22Rv1 (cell line): ENCODE results near the gene TBX3.

ENCODE experiments used
- H3K27ac ChIP-seq: fragments of 450-650 bp; 2 replicates; pipeline ENCODE4 v1.5.1; 2017
- ZFX ChIP-seq: fragments of 450-650 bp; IDR thresholded peaks from 2 replicates; pipeline ENCODE4 v1.6.1; 2017; ENCODE audit warnings: antibody characterized with exemption, borderline replicate concordance
- TF ChIP-seq, protein P1 (sequence below): fragments of 450-650 bp; IDR thresholded peaks from 2 replicates; pipeline ENCODE4 v1.5.1; 2017; ENCODE audit warnings: mild to moderate bottlenecking

The TBX3 gene

DNA sequence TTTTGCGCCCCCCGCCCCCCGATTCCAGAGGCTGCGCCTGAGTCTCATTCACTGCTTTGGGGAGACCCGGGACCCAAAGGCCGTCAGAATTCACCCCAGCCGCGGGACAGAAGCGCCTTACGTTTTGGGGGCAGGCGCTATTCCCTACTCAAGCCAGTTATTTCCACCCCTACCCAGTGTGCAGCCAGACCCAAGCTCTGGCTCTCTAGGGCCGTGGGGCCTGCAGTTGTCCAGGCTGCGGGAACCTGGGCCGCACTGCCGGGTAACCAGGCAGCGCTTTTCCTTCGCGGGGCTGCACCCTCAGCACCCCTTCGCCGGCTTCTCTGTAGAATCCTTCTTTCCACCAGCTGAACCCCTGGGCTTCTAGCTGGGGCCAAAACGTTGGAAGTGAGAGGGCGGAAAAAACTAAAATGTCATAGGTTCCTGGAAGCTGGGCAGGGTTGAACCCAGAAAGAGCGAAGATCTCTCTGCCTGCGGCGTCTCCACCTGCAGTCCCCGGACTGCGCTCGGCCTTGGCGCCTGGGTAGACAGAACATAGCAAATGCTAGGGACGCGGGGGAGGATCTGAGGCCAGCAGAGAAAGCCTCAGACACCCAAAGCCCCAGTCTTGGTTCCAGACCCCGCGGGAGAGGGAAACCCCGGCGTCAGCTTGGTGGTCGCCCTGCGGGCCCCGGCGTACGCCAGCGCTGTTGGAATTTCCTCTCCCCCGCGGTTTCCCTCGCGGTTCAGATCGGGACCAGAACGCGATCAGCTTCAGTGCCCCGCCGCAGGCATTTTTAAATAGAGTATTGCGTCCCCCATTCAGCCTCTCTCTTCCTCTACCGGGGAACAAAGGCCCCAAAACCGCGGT is 18.3 kb downstream of the TBX3 start:
- TF ChIP-seq ZFX, result no peak
- TF ChIP-seq, protein P1, sequence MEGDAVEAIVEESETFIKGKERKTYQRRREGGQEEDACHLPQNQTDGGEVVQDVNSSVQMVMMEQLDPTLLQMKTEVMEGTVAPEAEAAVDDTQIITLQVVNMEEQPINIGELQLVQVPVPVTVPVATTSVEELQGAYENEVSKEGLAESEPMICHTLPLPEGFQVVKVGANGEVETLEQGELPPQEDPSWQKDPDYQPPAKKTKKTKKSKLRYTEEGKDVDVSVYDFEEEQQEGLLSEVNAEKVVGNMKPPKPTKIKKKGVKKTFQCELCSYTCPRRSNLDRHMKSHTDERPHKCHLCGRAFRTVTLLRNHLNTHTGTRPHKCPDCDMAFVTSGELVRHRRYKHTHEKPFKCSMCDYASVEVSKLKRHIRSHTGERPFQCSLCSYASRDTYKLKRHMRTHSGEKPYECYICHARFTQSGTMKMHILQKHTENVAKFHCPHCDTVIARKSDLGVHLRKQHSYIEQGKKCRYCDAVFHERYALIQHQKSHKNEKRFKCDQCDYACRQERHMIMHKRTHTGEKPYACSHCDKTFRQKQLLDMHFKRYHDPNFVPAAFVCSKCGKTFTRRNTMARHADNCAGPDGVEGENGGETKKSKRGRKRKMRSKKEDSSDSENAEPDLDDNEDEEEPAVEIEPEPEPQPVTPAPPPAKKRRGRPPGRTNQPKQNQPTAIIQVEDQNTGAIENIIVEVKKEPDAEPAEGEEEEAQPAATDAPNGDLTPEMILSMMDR, result no peak
- peak overlapping the region; percentile 99 for H3K27ac ChIP-seq

DNA sequence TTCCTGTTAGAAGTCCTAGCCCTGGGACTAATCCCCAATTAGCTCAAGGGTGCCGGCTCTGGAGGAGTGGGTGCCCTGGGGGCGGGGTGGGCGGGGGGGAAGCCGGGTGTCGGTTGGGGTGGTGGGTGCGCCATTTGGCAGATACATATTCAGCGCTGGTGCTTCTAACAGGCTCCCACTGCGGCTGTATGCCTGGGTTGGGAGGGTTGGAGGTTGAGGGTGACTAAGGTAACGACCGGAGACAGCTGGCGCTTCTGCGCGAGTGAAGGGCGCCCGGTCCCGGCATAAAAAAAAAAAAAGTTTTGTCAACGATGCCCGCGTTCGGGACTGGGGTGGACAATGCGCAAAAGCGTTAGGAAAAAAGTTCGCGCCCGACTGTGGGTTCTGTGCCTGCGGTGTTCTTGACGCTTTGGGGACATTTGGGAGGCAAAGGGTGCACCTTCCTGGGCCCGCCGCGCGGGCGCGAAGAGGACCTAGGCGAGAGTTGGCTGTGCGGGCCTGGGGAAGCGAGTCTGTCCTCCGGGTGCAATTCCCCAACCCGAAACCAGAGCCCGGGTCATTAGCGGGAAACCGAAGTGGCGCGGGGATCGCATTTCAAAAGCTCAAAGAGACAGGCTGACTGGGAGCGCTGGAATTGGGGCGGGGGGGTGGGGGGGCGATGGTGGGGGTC is 19.2 kb downstream of the TBX3 start:
- peak overlapping the region; percentile 99 for H3K27ac ChIP-seq
- TF ChIP-seq, protein P1, result no peak
- TF ChIP-seq ZFX, result no peak

DNA sequence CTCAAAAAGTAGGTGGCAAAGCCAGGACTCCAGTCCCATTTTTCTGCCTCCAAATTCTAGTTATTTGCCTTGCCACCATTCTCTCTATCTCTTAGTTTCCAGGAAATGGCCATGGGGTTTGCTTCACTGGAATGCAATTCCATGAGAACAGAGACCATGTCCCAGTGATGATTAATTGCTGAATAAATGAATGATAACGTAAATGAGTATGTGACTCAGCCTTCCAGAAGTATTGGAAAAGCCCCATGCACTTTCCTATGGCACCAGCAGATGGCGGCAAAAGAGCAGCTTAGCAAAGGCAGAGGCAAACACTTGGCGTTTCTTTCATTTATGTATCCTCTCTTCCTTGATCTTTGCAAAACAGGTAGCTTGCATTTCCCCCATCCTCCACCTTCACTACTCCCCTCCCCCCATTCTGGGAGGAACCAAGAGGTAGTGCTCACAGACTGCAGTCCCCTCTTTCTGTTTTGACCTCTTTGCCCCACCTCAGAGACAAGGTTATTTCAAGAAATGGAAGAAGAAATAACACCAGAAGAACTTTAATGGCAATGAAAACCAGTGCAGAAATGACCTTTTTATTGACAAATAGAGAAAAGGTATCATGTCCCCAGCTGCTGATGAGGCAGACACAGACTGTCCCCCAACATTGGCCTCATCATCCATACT is 21.3 kb downstream of the TBX3 start:
- TF ChIP-seq, protein P1, result peak; percentile 97
- TF ChIP-seq ZFX, result no peak
- H3K27ac ChIP-seq, result peak overlapping the region; percentile 99

DNA sequence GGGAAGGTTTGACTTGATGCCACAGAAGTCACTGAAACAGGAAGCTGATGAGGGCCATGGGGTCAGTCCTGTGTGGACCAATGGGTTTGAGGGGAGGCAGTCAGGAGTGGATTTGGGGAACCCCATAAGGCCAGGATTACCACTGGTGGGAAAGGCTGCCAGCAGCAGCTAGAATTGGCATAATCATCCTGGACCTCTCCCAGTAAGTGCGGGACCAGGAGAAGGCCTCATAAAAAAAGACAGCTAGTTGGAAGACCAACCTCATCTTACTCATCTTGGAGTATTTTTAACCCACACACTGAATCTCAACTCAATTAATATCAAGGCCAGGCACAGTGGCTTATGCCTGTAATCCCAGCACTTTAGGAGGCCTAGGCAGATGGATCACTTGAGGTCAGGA is 22.7 kb downstream of the TBX3 start:
- TF ChIP-seq, protein P1, result no peak
- TF ChIP-seq ZFX, result no peak
- H3K27ac ChIP-seq, result no peak overlapping the region; the same call in 1 of the 2 replicates

DNA sequence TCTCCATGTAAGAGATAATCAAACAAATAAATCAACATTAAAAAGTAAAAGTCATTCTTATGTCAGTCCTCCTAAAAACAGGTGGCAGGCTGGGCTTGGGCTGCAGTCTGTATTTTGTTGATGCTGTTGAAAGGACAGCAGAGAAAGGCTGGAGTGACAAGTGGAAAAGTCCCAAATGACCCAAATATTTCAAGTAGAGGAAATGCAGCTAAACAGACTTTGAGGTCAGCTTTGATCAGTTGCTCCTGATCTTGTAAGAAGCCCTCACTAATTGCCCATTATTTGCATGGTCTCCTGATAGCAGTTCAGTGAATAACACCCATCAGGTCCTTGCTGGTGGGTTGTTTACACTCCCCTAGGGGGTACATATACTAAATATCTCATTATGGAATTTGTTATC is 24.9 kb downstream of the TBX3 start:
- no peak for TF ChIP-seq ZFX
- H3K27ac ChIP-seq, result no peak overlapping the region

DNA sequence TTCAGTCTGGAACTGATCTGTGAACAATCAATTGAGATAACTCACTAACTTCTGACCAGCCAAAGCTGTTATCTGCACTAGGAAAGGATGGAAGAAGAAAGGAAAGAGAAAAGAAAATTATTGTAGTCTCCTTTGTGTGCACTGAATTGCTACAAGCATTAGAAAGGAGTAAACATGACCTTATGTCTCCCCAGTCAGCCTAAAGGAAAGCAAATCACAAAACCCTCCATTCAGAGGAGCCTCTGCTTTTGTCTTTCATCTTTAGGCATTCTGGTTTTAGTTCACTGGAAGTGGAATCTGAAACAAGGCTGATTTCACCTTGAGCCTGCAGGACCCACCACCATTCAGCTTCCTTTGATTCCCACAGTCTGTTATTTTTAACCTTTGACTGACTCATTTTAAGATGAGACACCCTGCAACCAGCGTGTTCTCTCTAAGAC is 26.0 kb downstream of the TBX3 start:
- peak overlapping the region; percentile 89 for H3K27ac ChIP-seq
- TF ChIP-seq, protein P1, result no peak
- TF ChIP-seq ZFX, result no peak

DNA sequence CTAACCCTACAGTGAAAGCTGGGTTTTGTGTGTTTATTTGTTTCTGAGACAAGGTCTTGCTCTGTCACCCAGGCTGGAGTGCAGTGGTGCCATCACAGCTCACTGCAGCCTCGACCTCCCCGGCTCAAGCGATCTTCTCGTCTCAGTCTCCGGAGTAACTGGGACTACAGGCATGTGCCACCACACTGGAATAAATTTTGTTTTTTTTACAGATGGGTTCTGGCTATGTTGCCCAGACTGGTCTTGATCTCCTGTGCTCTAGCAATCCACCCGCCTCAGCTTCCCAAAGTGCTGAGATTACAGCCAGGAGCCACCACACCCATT is 26.4 kb downstream of the TBX3 start:
- peak overlapping the region; percentile 89 for H3K27ac ChIP-seq
- TF ChIP-seq ZFX, result no peak
- TF ChIP-seq, protein P1, result no peak
